Activated naive CD8-positive, alpha-beta T cell treated with anti-CD3 and anti-CD28 coated beads, Interleukin-2, amount 10 ng/mL, durations not matched to agents 7 days and 5 days (primary cell): Measurements from ENCODE around the gene CROCC2. TPM values are rescaled to one million over a fixed set of nuclear protein-coding genes. Genes with fewer than 3 reads are reported as not detected.

Experiments used
- ATAC-seq: fragments of 150-1000 bp; cut with Tn5 transposase; one replicate; pipeline ENCODE4 v1.10.0; 2021; ENCODE audit warnings: low read depth, moderate library complexity
- POLR2A ChIA-PET: fragments of 350-600 bp; sonication (Branson Sonifier 250); formaldehyde crosslinking; loops from one replicate; lab custom pipeline; 2021; ENCODE audit warnings: antibody characterized with exemption; lab: Charles Lee
- DNase-seq: peaks from one replicate; pipeline ENCODE4 v3.0.0; 2021
- H3K27ac Mint-ChIP-seq: one replicate; pipeline ENCODE4 v1.8.0; 2022; ENCODE audit warnings: mild to moderate bottlenecking, mixed read lengths
- H3K27me3 Mint-ChIP-seq: one replicate; pipeline ENCODE4 v1.8.0; 2022; ENCODE audit warnings: mild to moderate bottlenecking, moderate library complexity, mixed read lengths
- H3K36me3 Mint-ChIP-seq: one replicate; pipeline ENCODE4 v1.8.0; 2021; ENCODE audit warnings: mild to moderate bottlenecking, mixed read lengths
- H3K4me1 Mint-ChIP-seq: one replicate; pipeline ENCODE4 v1.8.0; 2021; ENCODE audit warnings: mixed read lengths
- H3K4me3 Mint-ChIP-seq: one replicate; pipeline ENCODE4 v1.8.0; 2022; ENCODE audit warnings: mild to moderate bottlenecking, moderate library complexity, mixed read lengths
- H3K9me3 Mint-ChIP-seq: one replicate; pipeline ENCODE4 v1.8.0; 2021; ENCODE audit warnings: mixed read lengths
- total RNA-seq, 2 experiments: library from RNA; stranded (reverse); gene quantifications; one replicate each; pipeline ENCODE4 v1.2.3, GENCODE V29; 2021

CROCC2 gene
- total RNA-seq, 2 experiments from 2014 or later = not detected

DNA sequence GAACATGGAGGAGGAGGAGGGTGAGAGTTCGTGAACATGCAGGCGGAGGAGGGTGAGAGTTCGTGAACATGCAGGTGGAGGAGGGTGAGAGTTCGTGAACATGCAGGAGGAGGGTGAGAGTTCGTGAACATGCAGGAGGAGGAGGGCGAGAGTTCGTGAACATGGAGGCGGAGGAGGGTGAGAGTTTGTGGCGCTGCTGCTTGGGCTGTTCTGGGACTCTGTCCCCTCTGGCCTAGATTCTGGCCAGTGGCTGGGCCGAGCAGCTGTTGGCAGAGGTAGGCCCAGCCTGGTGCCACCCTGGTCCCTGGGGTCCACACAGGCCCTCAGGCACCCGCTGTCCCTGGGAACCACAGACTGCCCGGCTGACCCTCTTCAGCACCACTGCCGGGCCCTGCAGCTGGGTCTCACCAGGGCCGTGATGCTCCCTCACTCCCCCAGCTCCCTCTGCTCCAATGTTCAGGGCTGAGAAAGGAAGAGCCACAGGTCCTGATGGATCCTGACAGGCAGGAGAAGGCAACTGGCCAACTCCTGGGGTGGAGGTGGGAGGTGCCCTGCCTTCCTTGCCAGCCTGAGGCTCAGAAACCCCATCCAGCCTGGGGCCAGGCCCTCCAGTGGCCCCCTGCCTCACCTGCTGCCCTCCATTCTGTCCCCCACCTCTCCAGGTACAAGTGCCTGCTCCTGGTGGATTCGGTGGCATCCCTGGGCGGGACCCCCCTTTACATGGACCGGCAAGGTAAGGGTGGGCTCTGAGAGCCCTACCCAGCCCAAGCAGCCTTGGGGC, 33.6 kb upstream of the CROCC2 start:
- DNase-seq = no peak
- no peaks in the 10 kb centered on the region for H3K27me3 Mint-ChIP-seq
- ATAC-seq = no peak
- no peak overlapping the region for H3K27ac Mint-ChIP-seq
- H3K36me3 Mint-ChIP-seq = no peaks in the 10 kb centered on the region
- no peaks in the 10 kb centered on the region for H3K9me3 Mint-ChIP-seq
- no peaks in the 10 kb centered on the region for H3K4me1 Mint-ChIP-seq
- no peak overlapping the region for H3K4me3 Mint-ChIP-seq
- POLR2A ChIA-PET = no interaction called here

DNA sequence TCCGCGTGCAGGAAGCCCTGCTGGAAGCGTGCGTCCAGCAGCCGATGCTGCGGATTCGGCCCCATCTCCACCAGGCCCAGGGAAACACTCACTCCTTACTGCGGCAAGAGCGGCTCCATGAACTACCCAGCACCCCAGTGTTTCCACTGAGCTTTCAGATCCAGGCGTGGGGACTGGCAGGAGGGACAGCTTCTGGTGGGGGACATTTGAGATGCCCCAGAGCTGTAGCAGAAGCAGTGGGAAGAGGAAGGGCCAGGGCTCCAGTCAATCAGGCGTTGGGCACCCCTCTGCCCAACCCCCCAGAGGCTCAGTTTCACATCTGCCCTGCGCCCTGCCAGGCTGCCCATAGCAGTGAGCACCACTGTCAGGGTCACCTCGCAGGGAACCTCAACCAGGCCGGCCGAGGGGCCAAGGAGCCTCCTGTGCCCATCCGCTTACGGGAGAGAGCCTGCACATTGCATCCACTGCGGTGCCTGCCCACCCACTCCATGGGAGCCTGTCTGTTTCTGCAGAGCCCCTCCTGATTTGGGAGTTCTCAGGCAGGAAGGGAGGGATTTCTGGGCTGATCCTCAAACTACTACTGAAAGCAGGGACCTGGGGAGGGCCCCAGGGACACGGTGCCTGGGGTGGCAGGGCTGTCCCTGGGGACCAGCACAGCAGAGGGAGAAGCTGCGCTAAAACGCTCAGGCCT, 32.9 kb upstream of the CROCC2 start:
- Mint-ChIP-seq H3K4me3 (no peak overlapping the region), H3K36me3 (no peaks in the 10 kb centered on the region), H3K27ac (no peak overlapping the region), H3K4me1 (no peaks in the 10 kb centered on the region), H3K27me3 (no peaks in the 10 kb centered on the region), H3K9me3 (no peaks in the 10 kb centered on the region)
- POLR2A ChIA-PET = no interaction called here
- ATAC-seq = no peak
- no peak for DNase-seq

- H3K36me3 Mint-ChIP-seq = no peaks in the 10 kb centered on the region
- no peaks in the 10 kb centered on the region for H3K4me1 Mint-ChIP-seq
- H3K4me3 Mint-ChIP-seq = no peak overlapping the region
- no peaks in the 10 kb centered on the region for H3K27me3 Mint-ChIP-seq
- H3K9me3 Mint-ChIP-seq = no peaks in the 10 kb centered on the region
- DNase-seq (no peak), ATAC-seq (no peak)
- no peak overlapping the region for H3K27ac Mint-ChIP-seq
- POLR2A ChIA-PET = no interaction called here
Measured at GRCh38 chr2:240873805-240874714, 32.1 kb upstream of the CROCC2 start.

DNA sequence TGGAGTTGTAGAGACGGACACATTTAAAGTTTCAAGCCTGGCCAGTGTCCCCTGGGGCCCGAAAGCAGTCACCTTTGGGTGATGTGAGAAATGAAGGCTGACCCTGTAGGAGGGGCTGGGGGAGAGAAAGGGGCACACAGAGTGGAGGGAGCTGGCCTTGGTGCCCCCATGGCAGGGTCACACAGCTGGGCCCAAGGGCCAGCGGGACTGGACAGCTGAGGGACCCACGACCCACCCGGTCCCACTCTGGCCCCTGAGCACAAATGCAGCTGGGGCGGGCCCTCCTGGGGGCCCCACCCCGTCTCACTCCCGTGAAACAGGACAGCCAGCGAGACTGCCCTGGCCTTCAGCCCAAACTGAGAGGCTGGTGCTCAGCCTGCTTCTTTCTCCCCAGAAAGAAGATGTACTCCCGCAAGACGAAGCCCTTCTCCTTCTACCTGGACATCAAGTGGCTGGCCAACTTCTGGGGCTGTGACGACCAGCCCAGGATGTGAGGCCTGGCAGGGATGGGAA, 31.4 kb upstream of the CROCC2 start:
- POLR2A ChIA-PET = no interaction called here
- H3K36me3 Mint-ChIP-seq = no peaks in the 10 kb centered on the region

DNA sequence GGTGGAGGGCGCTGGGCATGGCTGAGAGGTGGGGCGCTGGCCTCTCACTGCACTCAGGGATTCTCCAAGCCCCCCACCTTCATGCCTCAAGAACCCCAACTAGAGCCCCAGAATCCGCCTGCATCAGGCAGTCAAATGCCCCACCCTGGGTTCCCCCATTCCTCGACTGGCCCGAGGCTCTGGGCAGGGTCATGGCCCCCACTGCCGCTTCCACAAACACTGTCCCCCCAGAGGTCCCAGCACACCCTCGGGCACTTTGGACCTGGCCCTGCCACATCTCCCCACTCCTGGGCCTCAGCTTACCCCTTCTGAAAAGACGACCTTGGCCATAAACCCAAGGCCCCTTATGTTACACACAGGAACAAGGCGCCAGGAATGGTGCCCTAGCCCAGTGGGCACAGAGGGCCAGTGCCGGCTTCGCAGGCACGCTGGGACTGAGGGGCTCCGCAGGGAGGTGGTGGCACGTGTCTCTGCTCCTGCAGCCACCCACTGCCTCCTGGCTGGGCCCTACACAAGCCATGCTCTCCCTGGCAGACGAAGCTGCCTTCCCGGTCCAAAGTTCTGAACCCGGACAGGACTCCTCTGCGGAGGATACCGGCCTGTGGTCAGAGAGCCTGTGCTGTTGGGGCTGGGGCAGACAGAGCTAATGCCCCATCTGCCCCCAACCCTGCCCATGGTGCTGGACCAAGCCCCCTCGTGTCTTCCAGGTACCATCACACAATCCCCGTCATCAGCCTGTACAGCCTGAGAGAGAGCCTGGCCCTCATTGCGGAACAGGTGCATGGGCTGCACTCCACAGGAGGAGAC, 30.7 kb upstream of the CROCC2 start:
- H3K27ac Mint-ChIP-seq = no peak overlapping the region
- no peak for ATAC-seq
- H3K4me1 Mint-ChIP-seq = no peaks in the 10 kb centered on the region
- H3K36me3 Mint-ChIP-seq = no peaks in the 10 kb centered on the region
- no peak overlapping the region for H3K4me3 Mint-ChIP-seq
- no peak for DNase-seq
- POLR2A ChIA-PET = no interaction called here
- H3K27me3 Mint-ChIP-seq = no peaks in the 10 kb centered on the region
- no peaks in the 10 kb centered on the region for H3K9me3 Mint-ChIP-seq

More for the DNA sequence above, 31.4 kb upstream of the CROCC2 start:
- Mint-ChIP-seq H3K9me3 (no peaks in the 10 kb centered on the region), H3K4me3 (no peak overlapping the region), H3K4me1 (no peaks in the 10 kb centered on the region), H3K27me3 (no peaks in the 10 kb centered on the region), H3K27ac (no peak overlapping the region)
- DNase-seq = no peak
- ATAC-seq = no peak

DNA sequence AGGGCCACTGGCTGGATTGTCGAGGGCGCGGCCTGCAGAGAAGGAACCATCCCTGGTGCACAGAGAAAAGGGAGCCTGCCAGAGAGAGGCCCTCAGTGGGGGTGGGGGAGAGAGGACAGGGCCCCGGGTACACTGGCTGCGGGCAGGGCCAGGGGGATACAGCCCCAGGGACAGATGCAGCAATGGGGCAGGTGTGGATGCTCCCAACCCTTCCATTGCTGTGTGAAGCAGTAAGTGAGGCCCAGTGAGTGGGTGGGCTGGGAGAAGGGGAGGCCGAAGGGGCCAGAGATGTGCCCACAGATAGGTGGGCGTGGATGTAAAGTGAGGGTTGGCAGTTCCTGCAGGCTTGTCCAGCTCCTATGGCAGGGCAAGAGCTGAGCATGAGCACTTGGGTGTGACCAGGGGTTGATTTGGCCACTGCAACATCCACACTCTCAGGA, 30.1 kb upstream of the CROCC2 start:
- POLR2A ChIA-PET = no interaction called here
- no peaks in the 10 kb centered on the region for H3K9me3 Mint-ChIP-seq
- H3K4me1 Mint-ChIP-seq = no peaks in the 10 kb centered on the region
- ATAC-seq (no peak), DNase-seq (no peak)
- H3K36me3 Mint-ChIP-seq = no peaks in the 10 kb centered on the region
- H3K4me3 Mint-ChIP-seq = no peak overlapping the region
- no peaks in the 10 kb centered on the region for H3K27me3 Mint-ChIP-seq
- no peak overlapping the region for H3K27ac Mint-ChIP-seq

DNA sequence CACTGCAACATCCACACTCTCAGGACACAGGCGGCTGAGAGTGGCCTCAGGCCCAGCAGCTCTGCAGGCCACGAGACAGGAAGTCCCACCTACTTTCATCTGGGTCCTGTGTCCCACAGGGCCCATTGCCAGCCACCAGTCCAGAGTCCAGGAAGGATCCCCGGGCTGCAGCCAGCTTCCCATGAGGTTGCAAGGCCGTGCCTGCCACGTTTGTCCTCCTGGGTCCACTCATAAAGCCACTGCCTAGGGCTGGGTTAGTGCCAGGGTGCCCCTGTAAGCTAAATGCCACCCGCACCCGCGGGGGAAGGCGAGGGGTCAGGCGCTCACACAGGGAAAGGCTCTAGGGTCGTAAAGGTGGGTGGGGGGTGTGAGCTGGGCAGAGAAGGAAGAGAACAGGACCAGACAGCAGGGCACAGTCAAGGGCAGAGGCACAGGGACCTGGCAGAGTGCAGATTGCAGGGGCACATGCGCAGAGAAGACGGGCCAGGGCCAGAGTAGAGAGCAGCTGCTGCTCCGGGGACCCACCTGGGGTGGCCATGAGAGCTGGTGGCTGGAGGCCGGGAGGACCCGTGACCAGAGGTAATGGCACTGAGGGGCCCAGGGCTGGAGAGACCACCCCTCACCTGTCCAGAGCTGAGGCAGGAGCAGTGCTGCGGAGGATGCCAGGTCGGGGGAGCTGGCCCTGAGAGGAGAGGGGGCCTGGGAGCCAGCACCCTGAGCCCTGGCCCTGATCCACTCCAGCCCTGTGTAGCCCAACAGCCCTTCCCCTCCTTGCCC, 29.5 kb upstream of the CROCC2 start:
- DNase-seq (no peak), ATAC-seq (no peak)
- Mint-ChIP-seq H3K27me3 (no peaks in the 10 kb centered on the region), H3K4me1 (no peaks in the 10 kb centered on the region), H3K4me3 (no peak overlapping the region), H3K27ac (no peak overlapping the region), H3K9me3 (no peaks in the 10 kb centered on the region), H3K36me3 (no peaks in the 10 kb centered on the region)
- POLR2A ChIA-PET = no interaction called here

DNA sequence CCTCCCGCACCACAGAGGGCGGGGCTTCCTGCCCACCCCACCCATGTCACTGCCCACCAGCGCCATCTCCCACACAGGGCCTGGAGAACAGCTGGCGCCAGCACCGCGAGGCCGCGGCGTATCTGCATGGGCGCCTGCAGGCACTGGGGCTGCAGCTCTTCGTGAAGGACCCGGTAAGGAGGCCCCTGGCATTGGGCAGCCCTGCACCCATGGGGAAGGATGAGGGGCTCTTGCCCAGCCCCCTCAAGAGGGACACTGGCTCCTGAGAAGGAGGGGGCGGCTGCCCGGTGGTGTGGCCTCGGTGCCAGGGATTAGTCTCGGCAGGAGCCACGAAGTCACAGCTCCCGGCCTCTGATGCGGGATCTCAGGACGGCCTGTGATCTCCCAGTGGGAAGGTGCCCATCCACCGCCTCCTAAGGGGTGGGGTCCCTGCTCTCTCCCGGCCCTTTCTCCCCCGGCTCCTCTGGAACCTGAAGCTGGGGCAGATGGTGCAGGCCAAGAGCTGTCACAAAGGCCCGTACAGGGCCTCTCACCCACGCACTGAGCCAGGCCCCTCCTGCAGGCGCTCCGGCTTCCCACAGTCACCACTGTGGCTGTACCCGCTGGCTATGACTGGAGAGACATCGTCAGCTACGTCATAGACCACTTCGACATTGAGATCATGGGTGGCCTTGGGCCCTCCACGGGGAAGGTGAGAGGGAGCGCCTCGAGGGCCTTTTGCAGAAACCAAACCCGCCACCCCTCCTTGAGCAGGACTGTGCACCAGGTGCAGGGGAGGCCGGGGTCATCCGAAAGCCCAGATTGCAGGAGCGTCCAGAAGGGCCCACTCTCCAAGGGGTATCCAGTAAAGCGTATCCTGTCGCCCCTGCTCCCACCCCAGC, 28.4 kb upstream of the CROCC2 start:
- H3K36me3 Mint-ChIP-seq = no peaks in the 10 kb centered on the region
- H3K9me3 Mint-ChIP-seq = no peaks in the 10 kb centered on the region
- ATAC-seq = no peak
- no peak overlapping the region for H3K4me3 Mint-ChIP-seq
- H3K27ac Mint-ChIP-seq = no peak overlapping the region
- POLR2A ChIA-PET = no interaction called here
- H3K4me1 Mint-ChIP-seq = no peaks in the 10 kb centered on the region
- no peak for DNase-seq
- H3K27me3 Mint-ChIP-seq = peaks cover 5% of the 10 kb centered on the region

DNA sequence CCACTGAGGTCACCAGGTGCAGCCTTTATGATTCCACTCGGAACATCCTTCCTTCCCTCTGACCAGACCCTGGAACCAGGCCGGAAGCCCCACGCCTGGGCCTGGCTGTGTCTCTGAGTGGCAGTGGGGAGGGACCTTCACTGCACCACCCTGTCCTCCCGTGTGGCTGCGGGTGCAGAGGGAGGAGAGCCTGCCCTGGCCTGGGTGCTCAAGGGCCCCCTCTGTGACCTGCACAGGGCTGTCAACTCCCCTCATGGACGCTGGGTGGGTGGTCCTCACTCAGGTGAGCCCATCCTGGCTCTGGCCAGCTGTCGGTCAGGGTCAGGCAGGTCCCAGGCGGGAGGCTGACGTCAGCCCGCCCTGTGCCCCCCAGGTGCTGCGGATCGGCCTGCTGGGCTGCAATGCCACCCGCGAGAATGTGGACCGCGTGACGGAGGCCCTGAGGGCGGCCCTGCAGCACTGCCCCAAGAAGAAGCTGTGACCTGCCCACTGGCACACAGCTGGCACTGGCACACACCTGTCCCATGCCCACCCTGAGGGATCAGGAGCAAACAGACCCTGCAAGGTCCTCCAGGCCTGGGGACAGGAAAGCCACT, 27.7 kb upstream of the CROCC2 start:
- no peaks in the 10 kb centered on the region for H3K36me3 Mint-ChIP-seq
- POLR2A ChIA-PET = no interaction called here
- no peaks in the 10 kb centered on the region for H3K9me3 Mint-ChIP-seq
- DNase-seq (no peak), ATAC-seq (no peak)
- no peaks in the 10 kb centered on the region for H3K4me1 Mint-ChIP-seq
- no peak overlapping the region for H3K4me3 Mint-ChIP-seq
- peaks cover 7% of the 10 kb centered on the region for H3K27me3 Mint-ChIP-seq
- no peak overlapping the region for H3K27ac Mint-ChIP-seq

DNA sequence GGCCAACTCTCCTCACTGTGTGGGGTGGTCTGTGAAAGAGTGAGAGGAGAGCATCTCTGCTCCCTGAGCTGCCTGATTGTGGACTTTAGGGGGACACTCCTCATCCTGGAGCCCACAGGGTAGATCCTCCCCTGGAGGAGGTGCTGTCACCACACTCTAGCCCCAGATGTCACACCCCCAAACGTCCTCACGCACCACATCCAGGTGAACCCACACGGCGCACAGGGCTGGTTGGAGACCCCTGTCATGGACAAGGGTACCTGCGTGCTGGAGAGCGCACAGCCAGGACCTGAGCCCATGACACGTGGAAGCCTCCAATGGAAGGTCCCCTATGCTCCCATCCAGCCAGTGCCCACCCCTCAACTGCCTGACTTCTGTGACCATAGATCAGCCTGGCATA, 27.0 kb upstream of the CROCC2 start:
- Mint-ChIP-seq H3K4me3 (no peak overlapping the region), H3K4me1 (no peaks in the 10 kb centered on the region), H3K27me3 (peaks cover 8% of the 10 kb centered on the region), H3K36me3 (no peaks in the 10 kb centered on the region), H3K9me3 (no peaks in the 10 kb centered on the region), H3K27ac (no peak overlapping the region)
- POLR2A ChIA-PET = no interaction called here
- ATAC-seq (no peak), DNase-seq (no peak)

DNA sequence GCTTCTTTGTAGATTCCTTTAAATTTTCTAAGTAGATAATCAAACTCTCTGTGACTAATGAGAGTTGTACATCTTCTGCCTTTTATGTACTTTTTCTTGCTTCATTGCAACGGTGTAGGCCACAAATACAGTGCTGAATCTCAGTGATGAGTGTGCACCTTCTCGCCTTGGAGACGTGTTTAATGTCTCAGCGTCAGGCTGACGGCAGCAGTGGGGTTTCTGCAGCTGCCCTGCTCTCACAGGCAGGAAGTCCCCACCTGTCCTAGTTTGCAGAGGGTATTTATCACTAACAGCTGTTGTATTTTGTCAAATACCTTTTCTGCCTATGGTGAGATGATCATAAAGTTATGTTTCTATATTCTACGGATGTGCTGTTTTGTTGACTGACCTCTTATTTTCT, 24.2 kb upstream of the CROCC2 start:
- POLR2A ChIA-PET = no interaction called here
- Mint-ChIP-seq H3K27me3 (peaks cover 8% of the 10 kb centered on the region), H3K4me1 (no peaks in the 10 kb centered on the region), H3K9me3 (peaks cover 1% of the 10 kb centered on the region), H3K36me3 (no peaks in the 10 kb centered on the region), H3K4me3 (no peak overlapping the region), H3K27ac (no peak overlapping the region)
- DNase-seq (no peak), ATAC-seq (no peak)
